T-helper 1 cell treated with Interleukin-12 subunit alpha and Interleukin-12 subunit beta and Interleukin-4 antibody, amounts not matched to agents 30 μg/mL and 1 μg/mL, for 36 hours (primary cell): ENCODE results near the gene C2orf66.

Experiments
- H3K27ac Mint-ChIP-seq: one replicate; pipeline ENCODE4 v1.8.0; 2021; ENCODE audit warnings: mild to moderate bottlenecking, mixed read lengths
- H3K27me3 Mint-ChIP-seq: one replicate; pipeline ENCODE4 v1.8.0; 2021; ENCODE audit warnings: low read depth, mixed read lengths
- H3K36me3 Mint-ChIP-seq: one replicate; pipeline ENCODE4 v1.8.0; 2021; ENCODE audit warnings: low read depth, mixed read lengths
- H3K4me1 Mint-ChIP-seq: one replicate; pipeline ENCODE4 v1.8.0; 2021; ENCODE audit warnings: low read depth, mixed read lengths
- H3K4me3 Mint-ChIP-seq: one replicate; pipeline ENCODE4 v1.8.0; 2021; ENCODE audit warnings: mild to moderate bottlenecking, moderate library complexity, mixed read lengths
- H3K9me3 Mint-ChIP-seq: one replicate; pipeline ENCODE4 v1.8.0; 2021; ENCODE audit warnings: mixed read lengths

Gene C2orf66

DNA sequence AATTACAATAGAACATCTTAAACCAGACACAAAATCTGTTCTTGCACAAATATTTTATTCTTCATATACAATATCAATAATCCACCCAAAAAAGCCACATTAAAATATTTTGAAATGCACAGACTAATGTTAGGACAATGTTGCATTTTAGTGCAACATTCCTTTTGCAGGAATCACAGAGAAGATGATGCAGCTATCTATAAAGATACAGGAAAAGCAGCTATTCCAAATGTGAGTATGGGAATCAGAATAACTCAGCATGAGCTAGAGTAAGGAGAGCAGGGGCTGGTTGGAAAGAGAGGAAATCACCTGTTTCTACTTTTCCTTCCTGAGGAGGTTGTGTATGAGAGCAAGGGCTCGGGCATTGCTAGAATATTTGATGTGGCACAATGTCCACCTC, 4.8 kb downstream of the C2orf66 start:
- no peaks in the 10 kb centered on the region for H3K9me3 Mint-ChIP-seq
- no peaks in the 10 kb centered on the region for H3K27me3 Mint-ChIP-seq
- H3K36me3 Mint-ChIP-seq: peaks cover 3% of the 10 kb centered on the region
- no peak overlapping the region for H3K27ac Mint-ChIP-seq
- no peak overlapping the region for H3K4me3 Mint-ChIP-seq
- peaks cover 5% of the 10 kb centered on the region for H3K4me1 Mint-ChIP-seq

DNA sequence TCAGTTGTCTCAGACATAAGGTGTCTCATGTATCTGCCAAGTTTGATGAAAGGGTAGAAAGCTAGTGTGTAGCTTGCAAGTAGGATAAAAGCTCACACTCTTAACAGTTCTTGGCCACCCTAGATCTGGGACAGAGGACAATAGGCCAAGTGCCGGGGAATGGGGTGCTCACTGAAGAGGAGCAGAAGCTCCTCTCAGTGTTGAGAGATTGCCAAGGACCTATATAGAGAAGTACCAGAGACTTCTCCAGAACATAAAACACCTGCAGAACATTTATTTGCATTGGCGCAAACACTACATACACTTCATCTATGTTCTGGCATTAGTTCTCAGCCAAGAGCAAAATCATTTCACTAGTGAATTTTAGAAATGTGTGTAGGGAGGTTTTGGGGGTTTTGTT, 6.8 kb downstream of the C2orf66 start:
- no peak overlapping the region for H3K27ac Mint-ChIP-seq
- H3K27me3 Mint-ChIP-seq: no peaks in the 10 kb centered on the region
- peaks cover 3% of the 10 kb centered on the region for H3K36me3 Mint-ChIP-seq
- H3K4me3 Mint-ChIP-seq: no peak overlapping the region
- H3K4me1 Mint-ChIP-seq: peaks cover 7% of the 10 kb centered on the region
- no peaks in the 10 kb centered on the region for H3K9me3 Mint-ChIP-seq

DNA sequence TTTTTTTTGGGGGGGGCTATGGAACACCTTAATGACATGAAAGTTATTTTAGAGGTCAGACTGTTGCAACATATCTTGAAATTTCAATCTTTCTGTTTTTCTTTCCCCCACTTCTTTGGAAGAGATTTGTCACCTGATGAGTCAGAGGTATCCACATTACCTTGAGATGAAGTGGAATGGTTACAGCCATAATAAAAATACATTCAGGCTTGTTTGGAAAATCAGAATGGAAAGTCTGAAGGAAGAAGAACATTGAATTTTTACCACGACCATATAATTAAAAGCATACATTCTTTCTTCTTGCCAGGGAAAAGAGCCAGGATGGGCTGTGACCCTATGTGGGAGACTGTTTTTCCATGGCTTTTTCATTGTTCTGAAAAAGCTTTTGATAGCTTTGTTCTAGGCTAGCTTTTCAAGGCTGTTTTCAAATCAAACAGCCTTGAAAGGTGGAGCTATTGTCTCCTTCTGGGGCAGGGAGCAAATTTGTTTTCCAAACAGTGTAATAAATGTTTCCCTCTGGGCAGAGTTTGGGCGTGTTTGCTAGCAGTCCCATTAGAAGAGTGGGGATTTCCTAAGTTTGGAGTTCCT, 7.4 kb downstream of the C2orf66 start:
- peaks cover 10% of the 10 kb centered on the region for H3K36me3 Mint-ChIP-seq
- no peak overlapping the region for H3K4me3 Mint-ChIP-seq
- H3K27me3 Mint-ChIP-seq: no peaks in the 10 kb centered on the region
- no peaks in the 10 kb centered on the region for H3K9me3 Mint-ChIP-seq
- peaks cover 13% of the 10 kb centered on the region for H3K4me1 Mint-ChIP-seq
- H3K27ac Mint-ChIP-seq: no peak overlapping the region

GRCh38 chr2:196798980-196799379, 10.2 kb downstream of the C2orf66 start:
- Mint-ChIP-seq H3K36me3 (peaks cover 20% of the 10 kb centered on the region), H3K4me3 (peak overlapping the region; percentile 99), H3K27ac (peak overlapping the region; percentile 89), H3K27me3 (no peaks in the 10 kb centered on the region), H3K9me3 (no peaks in the 10 kb centered on the region), H3K4me1 (peaks cover 18% of the 10 kb centered on the region)

- no peaks in the 10 kb centered on the region for H3K27me3 Mint-ChIP-seq
- H3K27ac Mint-ChIP-seq: no peak overlapping the region
- H3K4me1 Mint-ChIP-seq: peaks cover 11% of the 10 kb centered on the region
- no peak overlapping the region for H3K4me3 Mint-ChIP-seq
- H3K36me3 Mint-ChIP-seq: peaks cover 41% of the 10 kb centered on the region
- H3K9me3 Mint-ChIP-seq: no peaks in the 10 kb centered on the region
Observed at GRCh38 chr2:196792865-196793264, 16.3 kb downstream of the C2orf66 start.

GRCh38 chr2:196783431-196784094, 25.6 kb downstream of the C2orf66 start:
- Mint-ChIP-seq H3K4me1 (peaks cover 12% of the 10 kb centered on the region), H3K36me3 (peaks cover 39% of the 10 kb centered on the region), H3K27ac (peak overlapping the region; percentile 37), H3K4me3 (no peak overlapping the region), H3K27me3 (no peaks in the 10 kb centered on the region), H3K9me3 (no peaks in the 10 kb centered on the region)

GRCh38 chr2:196767101-196767500, 42.1 kb downstream of the C2orf66 start:
- Mint-ChIP-seq H3K4me3 (no peak overlapping the region), H3K27ac (no peak overlapping the region), H3K4me1 (no peaks in the 10 kb centered on the region), H3K9me3 (no peaks in the 10 kb centered on the region), H3K36me3 (peaks cover 32% of the 10 kb centered on the region), H3K27me3 (no peaks in the 10 kb centered on the region)

- Mint-ChIP-seq H3K9me3 (peaks cover 21% of the 10 kb centered on the region), H3K27ac (no peak overlapping the region), H3K27me3 (peaks cover 4% of the 10 kb centered on the region), H3K4me3 (no peak overlapping the region), H3K36me3 (peaks cover 44% of the 10 kb centered on the region), H3K4me1 (peaks cover 2% of the 10 kb centered on the region)
Observed at GRCh38 chr2:196759378-196759706, 49.8 kb downstream of the C2orf66 start.

DNA sequence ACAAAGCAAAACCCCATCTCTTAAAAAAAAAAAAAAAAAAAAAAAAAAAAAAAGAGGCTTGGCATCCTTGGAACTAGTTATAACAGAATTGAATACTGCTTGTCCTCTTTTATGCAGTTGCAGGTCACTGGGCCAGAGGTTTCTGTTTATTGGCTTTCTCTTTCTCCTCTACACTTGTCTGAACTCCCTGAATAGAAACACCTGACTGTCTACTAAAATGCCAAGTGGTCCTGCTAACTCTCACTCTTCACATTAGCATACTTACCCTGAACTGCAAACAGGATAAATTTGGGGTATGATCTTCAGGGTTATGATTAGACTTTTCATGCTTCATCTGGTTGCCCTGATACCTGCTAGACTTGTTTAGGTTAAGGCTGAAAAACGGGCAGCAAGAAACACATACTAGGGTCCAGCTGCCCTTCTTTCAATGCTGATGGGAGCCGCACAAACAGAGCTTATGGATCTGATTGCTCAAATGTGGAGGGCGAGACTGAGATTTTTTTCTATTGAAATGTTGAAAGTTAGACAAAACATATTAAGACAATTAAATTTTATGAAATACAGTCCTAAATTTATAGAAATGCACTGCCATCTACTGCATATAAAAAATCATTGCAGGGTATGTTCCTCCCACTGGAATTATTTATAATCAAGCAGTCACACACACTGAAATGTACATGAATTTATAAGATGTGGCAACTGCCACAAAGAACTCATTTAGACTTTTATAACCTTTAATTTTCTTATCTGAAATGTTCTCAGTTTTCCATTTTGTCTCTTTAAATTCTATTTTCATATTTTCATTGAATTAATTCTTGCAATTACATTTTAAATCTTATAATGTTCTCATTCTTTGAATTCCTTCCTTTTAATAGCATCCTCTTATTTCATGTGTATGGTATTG, 50.4 kb downstream of the C2orf66 start:
- H3K9me3 Mint-ChIP-seq: peaks cover 27% of the 10 kb centered on the region
- H3K27me3 Mint-ChIP-seq: peaks cover 4% of the 10 kb centered on the region
- peaks cover 2% of the 10 kb centered on the region for H3K4me1 Mint-ChIP-seq
- H3K36me3 Mint-ChIP-seq: peaks cover 43% of the 10 kb centered on the region
- no peak overlapping the region for H3K4me3 Mint-ChIP-seq
- no peak overlapping the region for H3K27ac Mint-ChIP-seq
